HG03135 (cell line): ENCODE measurements around the gene ZDHHC21.

Experiments
- ATAC-seq: cut with Tn5 transposase; IDR thresholded peaks from one replicate; pipeline ENCODE4 v1.9.1; 2021; ENCODE audit warnings: mild to moderate bottlenecking, moderate library complexity; ENCODE audit not compliant: unreplicated experiment

ZDHHC21 gene, protein sequence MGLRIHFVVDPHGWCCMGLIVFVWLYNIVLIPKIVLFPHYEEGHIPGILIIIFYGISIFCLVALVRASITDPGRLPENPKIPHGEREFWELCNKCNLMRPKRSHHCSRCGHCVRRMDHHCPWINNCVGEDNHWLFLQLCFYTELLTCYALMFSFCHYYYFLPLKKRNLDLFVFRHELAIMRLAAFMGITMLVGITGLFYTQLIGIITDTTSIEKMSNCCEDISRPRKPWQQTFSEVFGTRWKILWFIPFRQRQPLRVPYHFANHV

DNA sequence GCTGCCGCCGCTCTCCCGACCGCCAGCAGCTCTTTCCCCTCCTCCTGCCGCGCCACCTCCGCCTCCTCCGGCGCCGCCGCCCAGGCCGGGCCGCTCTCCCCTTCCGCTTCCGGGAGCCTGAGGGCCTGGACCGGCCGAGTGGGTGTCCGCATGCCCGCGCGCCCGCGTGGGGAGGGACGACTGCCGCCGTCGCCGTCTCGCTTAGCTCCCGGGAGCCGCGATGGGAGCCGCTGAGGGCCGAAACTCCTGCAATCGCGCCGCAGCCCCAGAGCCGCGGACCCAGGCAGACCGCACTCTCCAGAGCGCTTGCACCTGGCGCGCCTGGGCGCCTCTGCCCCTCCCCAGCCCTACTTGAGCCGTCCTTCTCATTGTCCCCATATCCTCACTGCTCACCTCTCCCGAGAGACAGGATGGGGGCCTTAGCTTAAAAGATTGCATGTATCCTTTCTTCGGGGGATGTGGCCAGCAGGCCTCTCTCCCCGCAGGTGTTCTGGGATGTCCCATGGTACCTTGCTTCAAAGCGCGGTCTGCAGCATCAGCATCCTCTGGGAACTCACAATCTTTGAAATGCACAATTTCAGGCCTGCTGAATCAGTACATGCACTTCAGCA lies at the start of gene ZDHHC21:
TSS of gene ZDHHC21 (minus strand) at position 182 of the 611 bp plus-strand sequence. CDS start 19,092 bp downstream, outside the sequence.
- ATAC-seq = peak; percentile 77

- no peak for ATAC-seq
Observed at GRCh38 chr9:14741369-14741768, 48.1 kb upstream of the ZDHHC21 start.

- ATAC-seq = no peak
Observed at GRCh38 chr9:14733133-14733532, 39.9 kb upstream of the ZDHHC21 start.

DNA sequence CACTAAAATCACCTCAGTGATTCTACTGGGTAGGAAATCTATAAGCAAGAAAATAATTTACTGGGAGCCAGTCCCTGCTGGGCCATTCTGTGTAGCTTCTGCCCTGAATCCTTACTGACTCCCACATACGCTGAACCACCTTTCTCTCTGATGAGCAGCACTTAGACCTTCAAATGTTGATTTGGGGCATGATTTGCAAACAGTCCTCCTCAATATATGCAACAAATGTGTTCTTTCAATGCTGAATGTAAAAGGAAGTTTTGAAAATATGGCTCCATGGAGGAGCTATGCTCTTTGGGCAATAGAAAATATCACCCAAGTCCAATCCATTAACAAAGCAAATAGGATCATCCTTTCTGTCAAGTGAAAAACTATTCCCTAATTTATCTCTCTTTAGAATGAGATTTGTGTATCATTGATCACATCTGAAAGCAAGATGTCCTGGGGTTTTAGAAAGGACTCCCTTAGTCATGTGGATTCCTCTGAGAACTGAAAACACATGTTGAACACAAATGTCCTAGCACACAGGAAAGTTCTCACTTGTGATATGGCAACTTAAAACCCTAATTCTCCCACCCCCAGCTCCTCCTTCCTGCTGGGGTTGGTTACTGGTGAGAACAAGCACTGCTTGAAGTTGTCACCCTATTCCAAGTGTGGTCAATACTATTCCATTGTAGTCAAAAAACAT lies 38.2 kb upstream of the ZDHHC21 start:
- no peak for ATAC-seq

GRCh38 chr9:14730461-14730898 lies 37.2 kb upstream of the ZDHHC21 start:
- no peak for ATAC-seq

DNA sequence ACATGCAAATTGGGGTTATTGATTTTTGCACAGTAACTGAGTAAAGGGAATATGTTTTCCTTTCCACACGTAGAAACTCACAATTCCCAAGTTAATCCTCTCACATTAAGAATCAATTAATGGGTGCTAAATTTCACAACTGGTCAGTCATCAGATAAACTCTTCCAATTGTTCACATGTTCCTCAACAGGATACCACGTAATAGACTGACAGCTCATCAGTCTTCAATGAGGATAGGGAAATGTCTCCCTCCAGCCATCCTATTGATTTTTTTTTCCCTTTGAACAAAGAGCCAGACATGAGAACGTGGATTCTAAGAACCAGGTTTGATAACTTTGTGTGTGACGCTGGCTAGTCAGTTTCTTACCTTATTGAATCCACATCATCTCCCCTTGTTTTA lies 30.1 kb upstream of the ZDHHC21 start:
- ATAC-seq = no peak

GRCh38 chr9:14722391-14723035 lies 29.3 kb upstream of the ZDHHC21 start, which contains the start of gene CER1:
CER1 (minus strand) TSS chr9:14722733; CDS start chr9:14722672, 61 bp downstream.
- no peak for ATAC-seq

GRCh38 chr9:14719231-14719923 lies 26.1 kb upstream of the ZDHHC21 start:
- ATAC-seq = no peak

DNA sequence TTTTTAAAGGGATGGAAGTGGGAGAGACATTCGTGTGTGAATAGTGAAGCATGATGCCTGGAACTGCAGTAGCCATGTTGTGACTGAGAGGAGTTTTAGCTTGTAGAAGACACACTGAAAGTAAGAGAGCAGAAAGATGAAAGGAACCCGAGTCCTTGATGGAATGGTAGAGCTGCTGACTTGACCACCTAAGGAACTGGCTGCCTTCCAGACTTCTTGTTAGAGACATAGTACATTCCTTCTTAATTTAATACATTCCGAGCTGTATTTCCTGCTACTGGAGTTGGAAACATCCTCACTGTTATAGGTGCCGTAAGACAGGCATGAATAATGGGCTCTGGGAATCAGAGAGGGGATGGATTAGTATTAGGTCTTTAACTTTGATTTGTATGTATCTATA lies 21.9 kb upstream of the ZDHHC21 start:
- no peak for ATAC-seq

DNA sequence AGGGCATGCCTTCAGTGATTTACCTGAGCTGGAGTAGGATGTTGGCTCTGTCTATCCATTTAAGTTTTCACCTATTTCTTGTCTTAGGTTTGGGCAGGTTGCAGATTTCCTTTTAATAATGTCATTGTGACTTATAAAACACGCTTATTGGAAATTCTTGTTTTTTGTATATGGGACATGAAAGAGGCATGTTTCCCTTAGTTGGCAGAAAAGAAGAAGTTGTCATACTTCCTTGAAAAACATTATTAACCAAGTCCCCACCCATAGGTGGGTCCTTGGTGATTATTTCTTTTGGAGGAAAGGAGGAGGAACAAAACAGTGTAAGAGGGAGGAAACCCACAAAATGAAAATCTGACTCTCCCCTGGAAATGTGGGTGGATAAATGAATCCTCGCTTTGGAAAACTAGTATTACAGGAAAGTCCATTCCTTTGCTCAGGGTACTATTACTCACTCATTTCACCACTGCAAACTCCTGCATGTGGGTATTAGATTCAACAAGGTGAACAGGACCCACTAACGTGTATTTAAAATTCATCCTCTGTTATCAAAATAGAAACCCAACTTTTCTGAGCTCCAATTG lies 20.0 kb upstream of the ZDHHC21 start:
- ATAC-seq = no peak

DNA sequence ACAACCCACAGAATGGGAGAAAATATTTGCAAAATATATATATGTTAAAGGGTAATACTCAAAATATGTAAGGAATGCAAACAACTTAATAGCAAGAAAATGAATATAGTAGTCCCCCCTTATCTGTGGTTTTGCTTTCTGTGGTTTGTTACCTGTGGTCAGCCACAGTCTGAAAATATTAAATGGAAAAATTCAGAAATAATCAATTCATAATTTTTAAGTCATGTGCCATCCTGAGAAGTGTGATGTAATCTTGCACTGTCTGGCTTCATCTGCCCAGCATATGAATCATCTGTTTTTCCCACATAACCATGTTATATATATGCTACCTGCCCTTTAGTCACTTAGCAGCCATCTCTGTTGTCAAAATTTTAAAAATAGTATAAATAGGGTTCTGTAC lies 17.6 kb upstream of the ZDHHC21 start:
- ATAC-seq = no peak

DNA sequence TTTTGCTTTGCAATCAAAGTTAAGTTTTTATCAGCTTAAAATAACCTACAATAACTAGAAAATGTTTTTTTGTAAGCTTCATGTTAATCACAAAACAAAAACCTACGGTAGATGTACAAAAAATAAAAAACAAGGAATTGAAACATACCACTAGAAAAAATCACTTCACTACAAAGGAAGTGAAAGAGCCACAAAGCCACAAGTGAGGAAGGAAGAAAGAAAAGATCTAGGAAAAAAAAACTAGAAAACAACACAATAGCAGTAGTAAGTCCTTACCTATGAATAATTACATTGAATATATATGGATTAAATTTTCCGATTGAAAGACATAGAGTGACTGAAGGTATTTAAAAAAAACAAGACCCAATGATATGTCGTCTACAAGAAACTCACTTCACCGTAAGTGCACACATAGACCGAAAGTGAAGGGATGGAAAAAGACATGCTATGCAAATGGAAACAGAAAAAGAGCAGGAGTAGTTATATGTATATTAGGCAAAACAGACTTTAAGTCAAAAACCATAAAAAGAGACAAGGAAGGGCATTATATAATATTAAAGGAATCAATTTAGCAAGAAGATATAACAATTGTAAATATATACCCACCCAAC lies 13.4 kb upstream of the ZDHHC21 start:
- no peak for ATAC-seq

GRCh38 chr9:14705079-14705478 lies 11.8 kb upstream of the ZDHHC21 start:
- no peak for ATAC-seq

DNA sequence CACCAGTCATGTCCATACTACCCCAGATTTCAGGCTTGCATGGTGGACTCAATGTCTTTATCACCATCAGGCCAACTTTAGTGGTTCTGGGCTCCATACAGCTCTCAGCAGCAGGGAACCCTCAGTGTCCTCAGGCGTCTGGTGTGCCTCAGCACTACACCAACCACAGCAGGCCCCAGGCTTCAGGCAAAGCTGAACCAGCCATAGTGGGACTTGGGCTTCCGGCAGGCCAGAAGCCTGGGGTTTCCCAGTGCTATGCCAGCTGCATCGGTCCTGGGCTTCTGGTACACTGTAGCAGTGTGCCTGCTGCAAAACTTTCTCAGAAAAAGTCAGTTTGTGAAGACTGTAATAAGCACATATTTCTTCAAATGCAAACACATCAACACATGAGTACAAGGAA lies 11.0 kb upstream of the ZDHHC21 start:
- no peak for ATAC-seq

GRCh38 chr9:14702200-14702720 lies 9.0 kb upstream of the ZDHHC21 start:
- ATAC-seq = no peak

DNA sequence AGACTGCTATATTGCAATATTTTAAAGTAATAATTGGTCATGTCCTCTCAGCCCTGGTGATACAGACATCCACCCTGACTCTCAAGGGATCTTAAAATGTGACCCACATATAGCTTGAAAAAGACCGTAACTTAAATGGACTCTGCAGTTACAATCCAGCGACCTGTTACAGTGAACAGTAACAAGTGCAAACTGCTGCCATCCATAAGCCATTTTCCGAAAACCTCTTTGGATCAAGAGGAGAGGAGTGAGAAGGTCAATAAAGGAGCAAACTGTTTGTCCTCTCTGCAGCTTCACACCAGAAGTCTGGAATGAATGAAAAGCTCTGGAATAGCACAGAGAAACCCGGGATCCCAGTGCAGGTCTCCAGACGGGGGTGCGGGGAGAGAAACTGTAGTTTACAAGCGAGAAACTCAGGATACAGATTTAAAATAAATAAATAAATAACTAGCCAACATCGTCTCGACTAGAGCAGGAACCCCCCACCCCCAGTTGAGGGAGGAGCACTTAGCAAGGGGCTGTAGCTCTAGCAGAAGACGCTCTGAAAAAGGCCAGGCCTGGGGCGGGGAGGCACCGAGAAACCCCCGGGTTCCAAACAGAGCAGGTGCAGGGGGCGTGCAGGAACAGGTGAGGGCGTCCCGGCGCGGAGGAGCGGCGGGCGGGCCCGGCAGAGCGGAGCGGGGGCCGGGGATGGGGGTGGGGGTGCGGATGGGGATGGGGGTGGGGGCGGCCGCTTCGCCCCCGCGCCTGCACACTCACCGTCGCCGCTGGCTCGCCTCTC lies 572 bp downstream of the ZDHHC21 start:
- ATAC-seq = peak; percentile 44

DNA sequence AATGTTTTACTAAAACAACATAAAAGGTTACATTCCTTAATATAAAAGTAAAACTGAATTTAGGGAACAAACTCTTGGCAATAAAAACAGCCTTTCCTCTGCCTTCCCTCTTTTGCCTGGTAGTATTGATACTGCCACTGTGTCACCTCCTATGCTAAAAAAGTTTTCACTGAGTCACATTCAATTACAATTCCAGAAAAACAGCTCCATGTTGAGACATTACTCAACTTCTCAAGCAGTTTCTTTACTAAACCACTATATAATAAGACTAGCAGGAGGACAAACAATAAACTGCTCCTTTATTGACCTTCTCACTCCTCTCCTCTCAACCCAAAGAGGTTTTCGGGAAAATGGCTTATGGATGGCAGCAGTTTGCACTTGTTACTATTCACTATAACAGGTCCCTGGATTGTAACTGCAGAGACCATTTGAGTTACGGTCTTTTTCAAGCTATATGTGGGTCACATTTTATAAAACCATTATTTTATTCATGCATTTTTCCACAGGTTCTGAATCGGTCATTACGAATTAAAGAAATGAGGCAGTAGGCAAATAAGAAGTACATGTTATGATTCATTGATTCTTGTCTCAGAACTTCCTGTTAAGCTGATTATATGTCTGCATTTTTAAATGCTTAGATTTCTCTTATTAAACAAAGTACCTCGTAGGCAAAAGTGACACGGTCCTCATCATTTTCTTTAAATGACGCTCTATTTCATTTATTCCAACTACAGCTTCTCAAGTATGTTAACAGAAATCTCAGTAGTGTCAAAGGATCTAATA lies 2.1 kb downstream of the ZDHHC21 start:
- no peak for ATAC-seq

GRCh38 chr9:14687042-14687719 lies 6.1 kb downstream of the ZDHHC21 start:
- ATAC-seq = no peak
